NCI-H2081 (cell line): ENCODE measurements around the gene CD109.
"Not testable (repeated sequence)": the region's sequence is repeated elsewhere in the genome, so short reads cannot be mapped to it uniquely, and the experiment has no call there.

Experiments used
- DNase-seq, 2 experiments: peaks; one replicate each; lab custom pipeline; 2025; lab: John Stamatoyannopoulos, UW

CD109 gene

GRCh38 chr6:73695619-73696421 lies at the start of gene CD109:
CD109 (plus strand) TSS chr6:73696203; CDS start chr6:73696216, 13 bp downstream.
- peak; percentile 28 to 48 for DNase-seq

DNA sequence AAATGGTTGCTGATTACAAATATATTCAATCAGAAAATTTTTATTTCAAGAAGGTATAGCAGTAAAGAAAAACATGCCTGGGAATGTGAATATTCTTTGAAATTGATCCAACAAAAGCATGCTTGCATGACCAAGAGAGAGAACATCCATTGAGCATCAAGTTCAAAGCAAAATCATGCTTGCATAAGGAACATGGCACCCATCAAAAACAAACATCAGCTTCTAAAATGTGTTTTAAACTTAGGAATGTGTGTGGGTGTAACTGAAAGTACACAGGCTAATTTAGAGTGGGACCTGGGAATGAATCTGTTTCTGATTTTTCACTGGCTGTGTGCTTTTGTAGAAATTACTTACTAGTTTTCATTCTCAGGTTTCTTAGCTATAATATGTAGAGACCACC lies 47.8 kb upstream of the CD109 start:
- no peak for DNase-seq

- no peak for DNase-seq
Measured at GRCh38 chr6:73649783-73650182, 46.2 kb upstream of the CD109 start.

DNA sequence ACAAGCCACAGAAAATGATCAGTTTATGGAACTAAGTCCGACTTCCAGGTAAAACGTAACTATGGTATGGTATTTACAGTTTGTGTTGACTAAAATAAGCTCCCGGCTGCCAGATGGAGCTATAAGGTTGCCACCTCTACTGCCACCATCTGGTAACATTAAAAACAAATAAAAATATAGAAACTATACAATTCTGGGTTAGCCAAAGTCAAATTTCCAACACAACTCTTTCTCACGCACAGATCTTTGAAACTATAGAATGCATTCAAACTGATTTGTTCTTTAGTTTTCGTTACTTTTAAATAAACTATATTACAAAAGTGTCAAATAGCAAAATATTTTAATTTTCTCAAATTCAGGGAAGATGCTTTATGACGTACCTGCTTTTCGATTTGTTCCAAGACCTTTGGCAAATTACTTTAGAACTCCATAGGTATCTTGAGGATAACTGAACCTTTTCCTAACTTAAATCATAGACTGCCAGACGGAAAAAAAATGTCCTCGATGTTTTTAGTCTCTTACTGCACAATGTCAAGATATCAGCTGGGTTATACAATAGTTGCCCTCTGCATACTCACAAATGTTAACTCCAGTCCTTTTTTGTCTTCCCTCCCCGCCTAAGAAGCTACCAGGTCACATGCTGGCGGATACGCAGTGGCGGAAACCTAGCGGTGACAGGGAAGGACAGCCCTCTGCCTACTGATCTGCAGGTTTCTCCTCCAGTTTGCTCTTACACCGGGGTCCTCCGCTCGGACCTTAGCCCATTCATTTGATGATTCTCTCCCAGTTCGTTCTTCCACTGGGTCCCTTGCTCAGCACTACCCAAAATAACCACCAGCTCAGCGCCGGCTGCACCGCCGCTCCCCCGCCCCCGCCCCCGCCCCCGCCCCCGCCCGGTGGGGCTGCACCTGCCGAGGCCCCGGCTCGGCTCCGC lies 43.1 kb upstream of the CD109 start:
- peak; percentile 50 to 74 for DNase-seq

DNA sequence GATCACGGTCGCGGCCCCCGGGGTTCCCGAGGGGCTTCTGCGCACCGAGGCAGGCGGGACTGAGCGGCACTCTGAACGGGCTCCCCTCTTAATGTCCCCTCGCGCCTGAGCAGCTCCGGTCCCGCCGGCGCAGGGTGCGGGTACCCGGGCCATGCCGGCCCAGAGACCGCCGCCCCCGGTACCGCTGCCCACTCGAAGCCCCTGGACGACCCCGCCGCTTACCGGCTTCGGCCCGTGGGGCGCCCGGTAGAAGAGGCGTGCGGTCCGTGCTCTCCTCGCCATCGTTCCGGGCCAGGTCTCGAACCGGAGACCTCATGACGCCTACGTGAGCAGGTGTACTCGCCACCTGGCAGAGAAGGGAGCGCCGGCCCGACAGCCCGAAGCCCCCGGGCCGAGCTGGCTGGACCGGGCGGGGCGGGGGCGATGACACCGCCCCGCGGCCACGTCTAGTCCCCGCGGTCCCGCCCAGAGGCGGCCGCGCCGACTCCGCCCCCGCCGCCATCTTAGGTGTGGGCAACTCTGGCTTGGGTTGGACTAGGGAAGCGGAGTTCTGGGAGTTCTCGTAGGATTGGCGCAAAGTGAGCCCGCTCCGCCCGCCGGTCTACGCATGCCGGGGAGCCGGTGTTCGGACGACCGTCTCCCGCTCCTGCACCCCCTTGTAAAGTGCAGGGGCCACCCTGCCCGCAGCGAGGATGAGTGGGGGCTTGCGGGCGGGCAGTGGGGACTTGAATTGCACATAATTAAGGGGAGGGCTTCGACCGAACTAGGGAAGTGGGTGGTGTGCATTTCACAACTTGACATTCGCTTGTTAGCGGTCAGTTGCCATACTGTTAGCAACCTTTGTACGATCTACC lies 42.2 kb upstream of the CD109 start, which contains the start of gene SLC17A5:
Gene SLC17A5 (minus strand): TSS at position 422 of the 854 bp plus-strand sequence. CDS start 106 bp downstream, at position 316.
- DNase-seq, result peak; percentile 90 to 96

GRCh38 chr6:73655341-73655917 lies 40.6 kb upstream of the CD109 start:
- DNase-seq, result no peak

DNA sequence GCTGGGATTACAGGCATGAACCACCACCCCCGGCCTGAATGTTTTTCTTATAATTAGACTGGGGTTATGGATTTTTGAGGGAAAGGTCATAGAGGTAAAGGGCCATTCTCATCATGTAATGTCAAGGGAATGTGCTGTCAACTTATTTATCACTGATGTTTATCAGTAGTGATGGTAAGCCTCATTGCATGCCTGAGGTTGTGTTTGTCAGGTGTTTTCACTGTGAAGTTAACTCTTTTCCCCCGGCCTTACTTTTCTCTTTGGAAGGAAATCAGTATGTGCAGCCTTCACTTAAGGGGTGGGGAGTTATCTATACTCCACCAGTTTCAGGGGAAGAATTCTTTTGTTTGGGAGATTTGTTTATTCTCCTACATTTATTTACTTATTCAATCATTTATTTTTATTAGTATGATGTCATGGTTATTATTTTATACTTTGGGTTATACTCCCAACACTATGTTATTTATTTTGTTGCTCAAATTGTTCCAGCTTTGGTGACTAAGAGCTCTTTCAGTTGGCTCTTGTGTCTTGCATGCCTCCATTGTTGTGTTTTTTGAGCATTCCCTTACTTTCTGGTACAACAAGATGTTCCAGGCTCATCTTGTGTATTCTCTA lies 39.4 kb upstream of the CD109 start:
- DNase-seq, result no peak

GRCh38 chr6:73657201-73657600 lies 38.8 kb upstream of the CD109 start:
- DNase-seq, result no peak

DNA sequence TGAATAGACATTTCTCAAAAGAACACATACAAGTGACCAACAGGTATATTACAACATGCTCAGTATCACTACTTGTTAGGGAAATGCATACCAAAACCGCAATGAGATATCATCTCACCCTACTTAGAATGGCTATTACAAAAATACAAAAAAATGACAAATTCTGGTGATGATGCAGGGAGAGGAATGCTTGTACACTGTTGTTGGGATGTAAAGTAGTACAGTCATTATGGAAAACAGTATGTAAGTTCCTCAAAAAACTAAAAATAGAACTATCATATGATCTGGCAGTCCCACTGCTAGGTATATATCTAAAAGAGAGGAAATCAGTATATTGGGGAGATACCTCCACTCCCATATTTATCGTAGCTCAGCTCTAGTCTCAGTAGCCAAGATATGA lies 31.3 kb upstream of the CD109 start:
- no peak for DNase-seq

DNA sequence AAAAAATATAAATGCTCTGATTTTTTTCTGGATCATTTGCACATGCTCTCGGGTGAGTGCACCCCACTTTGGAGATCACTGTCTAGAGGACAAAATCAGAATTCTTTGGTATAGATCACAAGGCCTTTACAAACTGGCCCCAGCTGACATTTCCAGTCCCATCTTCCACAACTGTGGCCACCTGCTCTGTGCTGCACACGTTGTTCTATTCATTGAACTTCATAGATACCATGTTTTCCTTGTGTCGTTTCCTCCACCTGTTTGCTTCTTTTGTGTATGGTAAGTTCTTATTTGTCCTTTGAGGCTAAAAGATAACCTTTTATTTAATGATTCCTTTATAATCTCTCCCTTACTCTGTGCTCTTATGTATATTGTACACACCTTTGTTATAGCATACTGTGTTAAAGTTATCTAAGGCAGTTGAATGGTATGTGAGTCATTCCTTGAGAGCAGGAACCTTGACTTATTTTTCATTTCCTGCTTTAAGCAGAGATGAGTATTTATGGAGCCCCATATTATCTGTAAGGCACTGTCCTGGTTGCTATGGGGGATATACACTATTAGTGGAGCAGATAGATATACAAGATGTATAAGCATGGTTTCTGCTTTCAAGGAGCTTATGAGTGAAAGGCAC lies 30.2 kb upstream of the CD109 start:
- DNase-seq, result no peak

DNA sequence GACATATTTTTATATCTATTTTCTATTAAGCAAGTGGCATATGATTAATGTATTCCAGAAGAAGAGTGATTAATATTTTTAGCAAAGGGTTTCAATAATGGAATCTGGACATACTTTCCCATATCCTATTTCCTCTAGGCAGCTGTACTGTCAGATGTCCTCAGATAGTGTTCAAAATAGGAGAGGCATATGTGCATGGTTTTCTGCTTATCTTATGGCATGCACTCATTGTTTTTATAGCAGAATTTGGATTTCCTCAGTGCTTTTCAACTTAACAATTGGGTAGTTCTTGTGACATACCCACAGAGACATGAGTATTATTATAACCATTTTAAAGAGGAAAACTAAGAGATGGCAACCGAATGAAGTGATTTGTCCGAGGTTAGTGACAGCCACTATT lies 29.6 kb upstream of the CD109 start:
- no peak for DNase-seq

- DNase-seq, result no peak
Measured at GRCh38 chr6:73667798-73668197, 28.2 kb upstream of the CD109 start.

DNA sequence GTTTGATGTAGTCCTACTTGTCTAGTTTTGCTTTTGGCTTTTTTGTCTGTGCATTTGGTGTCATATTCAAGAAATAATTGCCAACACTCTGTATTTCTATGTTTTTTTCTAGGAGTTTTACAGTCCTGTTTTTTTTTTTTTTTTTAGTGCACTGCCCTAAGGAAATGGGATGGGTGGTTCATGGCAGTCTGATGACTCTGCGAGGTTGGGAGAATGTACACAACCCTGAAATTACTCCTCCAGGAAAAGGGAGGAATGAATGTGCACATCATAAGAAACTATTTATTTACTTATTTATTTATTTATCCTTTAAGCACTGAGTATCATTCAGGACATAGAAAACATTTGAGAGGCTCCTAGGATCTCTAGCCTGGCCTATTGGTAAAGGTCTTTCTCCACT lies 27.0 kb upstream of the CD109 start:
- DNase-seq, result no peak

- no peak for DNase-seq
Measured at GRCh38 chr6:73671911-73672685, 23.9 kb upstream of the CD109 start.

DNA sequence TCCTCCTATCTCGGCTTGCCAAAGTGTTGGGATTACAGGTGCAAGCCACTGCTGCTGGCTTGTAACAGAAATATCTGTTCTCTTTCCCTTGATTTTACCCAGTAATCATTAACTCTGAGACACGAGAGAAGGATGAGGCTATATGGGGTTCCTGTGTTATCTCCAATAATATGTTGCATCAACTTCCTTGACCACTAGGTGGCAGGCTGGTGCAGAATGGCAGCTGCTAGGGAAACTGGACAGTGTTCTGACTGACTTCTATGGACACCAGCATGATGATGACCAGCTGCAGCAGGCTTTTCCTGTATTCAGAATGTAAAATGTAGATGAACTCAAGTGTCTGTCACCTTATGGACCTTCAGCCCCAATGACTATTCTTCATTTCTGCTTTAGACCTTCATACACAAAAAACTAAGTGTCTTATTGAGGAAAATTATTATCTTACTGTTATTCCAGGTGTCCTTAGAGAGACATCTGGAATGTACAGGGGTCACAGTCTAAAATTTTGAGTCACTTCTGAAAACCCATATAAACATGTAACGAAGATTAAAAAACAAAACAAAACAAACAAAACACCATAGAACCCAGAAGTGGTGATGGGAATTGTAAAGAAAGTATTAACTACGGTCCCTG lies 20.4 kb upstream of the CD109 start:
- DNase-seq, result peak; percentile 48 to 68

GRCh38 chr6:73679009-73679408 lies 17.0 kb upstream of the CD109 start:
- DNase-seq, result no peak

GRCh38 chr6:73679846-73680245 lies 16.2 kb upstream of the CD109 start:
- DNase-seq, result not testable (repeated sequence)

DNA sequence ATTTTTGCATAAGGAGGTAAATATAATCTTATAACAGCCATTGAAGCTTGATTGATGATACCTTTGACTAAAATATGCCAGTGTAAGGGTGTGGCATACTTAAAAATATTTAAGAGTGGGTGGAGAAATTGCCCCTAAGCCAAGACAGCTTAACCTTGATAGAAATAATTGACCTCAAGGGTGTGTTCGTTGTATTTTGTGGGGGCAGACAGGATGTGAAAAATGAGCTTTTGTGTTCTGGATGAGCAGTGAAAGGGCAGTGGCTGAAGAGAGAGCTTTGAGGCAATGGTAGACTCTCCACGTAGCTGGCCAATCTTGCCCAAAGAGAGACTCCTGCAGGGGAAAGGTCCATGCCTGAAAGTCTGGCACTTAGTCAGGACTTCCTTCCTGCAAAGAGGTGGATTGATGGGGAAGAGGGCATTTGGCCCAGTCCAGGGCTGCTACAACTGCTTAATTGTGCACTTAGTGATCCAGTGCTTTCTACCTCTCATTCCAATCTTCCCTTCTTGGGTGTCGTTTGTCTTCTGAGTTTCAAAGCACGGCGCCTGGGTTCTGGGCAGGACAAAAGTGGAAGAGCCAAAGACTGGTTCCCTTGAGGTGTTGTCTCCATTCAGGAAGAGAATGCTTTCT lies 15.6 kb upstream of the CD109 start:
- DNase-seq, result no peak

DNA sequence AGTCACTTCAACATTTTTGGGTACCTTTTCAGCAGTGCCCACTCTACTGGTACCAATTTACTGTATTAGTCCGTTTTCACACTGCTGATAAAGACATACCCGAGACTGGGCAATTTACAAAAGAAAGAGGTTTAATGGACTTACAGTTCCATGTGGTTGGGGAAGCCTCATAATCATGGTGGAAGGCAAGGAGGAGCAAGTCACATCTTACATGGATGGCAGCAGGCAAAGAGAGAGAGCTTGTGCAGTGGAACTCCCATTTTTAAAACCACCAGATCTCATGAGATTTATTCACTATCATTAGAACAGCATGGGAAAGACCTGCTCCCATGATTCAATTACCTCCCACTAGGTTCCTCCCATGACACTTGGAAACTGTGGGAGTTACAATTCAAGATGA lies 12.4 kb upstream of the CD109 start:
- DNase-seq, result not testable (repeated sequence)
